GM21737 (cell line): Measurements from ENCODE around the gene PLEKHO2.

Experiments
- ATAC-seq: cut with Tn5 transposase; IDR thresholded peaks from one replicate; pipeline ENCODE4 v1.9.1; 2021; ENCODE audit warnings: mild to moderate bottlenecking, moderate library complexity; ENCODE audit not compliant: unreplicated experiment

The PLEKHO2 gene

GRCh38 chr15:64911311-64912186 is 69.8 kb downstream of the PLEKHO2 start, which contains the start of gene ANKDD1A:
Gene ANKDD1A, plus strand, starts transcription at chr15:64911902. Its CDS starts 29 bp downstream, at chr15:64911931.
- peak; percentile 80 for ATAC-seq

DNA sequence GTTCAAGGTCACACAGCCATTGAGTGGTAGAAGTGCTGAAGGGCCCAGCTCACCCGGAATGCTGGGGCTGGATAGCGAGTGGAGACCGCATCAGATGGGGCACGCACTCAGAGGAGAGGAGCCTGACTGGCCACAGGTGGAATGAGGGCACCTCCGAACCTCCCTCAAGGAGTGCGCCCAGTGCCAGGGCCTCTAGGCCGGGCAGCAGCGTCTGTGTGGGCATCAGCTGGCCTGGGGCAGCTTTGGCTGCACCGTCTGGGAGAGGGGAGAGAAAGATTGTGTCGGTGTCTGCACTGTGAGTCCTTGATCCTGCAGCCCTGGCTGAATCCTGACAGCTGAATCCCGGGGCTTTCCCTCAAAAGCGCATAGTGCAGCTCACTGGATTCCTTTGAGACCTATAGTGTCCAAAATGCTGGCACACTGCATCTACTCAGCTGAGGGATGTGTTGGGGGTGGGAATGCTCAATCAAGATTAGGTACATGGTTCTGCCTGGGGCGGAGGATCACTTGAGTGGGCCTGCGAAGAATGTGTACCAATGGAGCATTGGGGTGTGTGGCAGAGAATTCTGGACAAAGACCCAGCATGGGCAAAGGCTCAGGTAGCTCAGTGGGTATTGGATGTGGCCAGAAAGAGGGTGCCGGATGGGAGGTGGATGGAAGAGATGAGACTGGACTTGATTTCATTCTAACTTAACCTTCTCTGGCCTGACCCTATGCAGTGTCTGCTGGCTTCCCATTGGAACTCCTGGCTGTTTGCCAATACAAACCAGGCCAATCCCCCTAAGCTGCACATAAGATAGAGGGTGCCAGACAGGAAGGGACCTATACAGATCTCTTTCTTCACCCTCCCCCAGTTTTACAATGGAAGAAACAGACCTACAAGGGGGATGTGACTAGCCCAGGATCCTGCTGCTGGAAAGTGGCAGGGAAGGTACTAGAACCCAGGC is 70.9 kb downstream of the PLEKHO2 start:
- no peak for ATAC-seq

- ATAC-seq, result no peak
Measured at GRCh38 chr15:64915518-64916227, 74.0 kb downstream of the PLEKHO2 start.

DNA sequence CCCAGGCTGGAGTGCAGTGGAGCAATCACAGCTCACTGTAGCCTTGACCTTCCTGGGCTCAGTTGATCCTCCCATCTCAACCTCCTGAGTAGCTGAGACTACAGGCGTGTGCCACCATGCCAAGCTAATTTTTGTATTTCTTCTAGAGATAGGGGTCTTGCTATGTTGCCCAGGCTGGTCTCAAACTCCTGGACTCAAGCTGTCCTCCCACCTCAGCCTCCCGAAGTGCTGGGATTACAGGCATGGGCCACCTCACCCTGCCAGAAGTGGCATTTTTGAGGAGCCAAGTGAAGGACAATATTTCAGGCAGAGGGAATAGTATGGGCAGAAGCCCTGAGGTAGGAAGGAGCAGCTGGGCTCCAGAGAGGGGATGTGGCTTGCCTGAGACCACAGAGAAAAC is 74.7 kb downstream of the PLEKHO2 start:
- ATAC-seq, result no peak

DNA sequence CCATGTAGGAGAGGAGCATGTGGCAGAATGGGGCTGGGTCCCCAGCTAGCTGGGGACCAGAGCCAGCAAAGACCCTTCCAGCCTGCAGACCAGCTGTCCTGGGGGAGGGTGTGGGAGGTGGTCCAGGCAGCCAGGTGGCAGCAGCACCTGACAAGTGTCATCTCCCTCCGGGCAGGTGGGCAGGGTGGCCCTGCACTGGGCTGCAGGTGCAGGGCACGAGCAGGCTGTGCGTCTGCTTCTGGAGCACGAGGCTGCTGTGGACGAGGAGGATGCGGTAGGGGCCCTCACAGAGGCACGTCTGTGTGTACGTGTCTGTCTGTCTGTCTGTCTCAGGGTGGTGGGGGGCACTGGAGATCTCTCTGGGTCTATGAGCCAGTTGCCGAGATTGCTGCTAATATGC is 75.5 kb downstream of the PLEKHO2 start:
- no peak for ATAC-seq
